HCT116 (cell line): Measurements from ENCODE around the gene IQGAP2. TPM values are rescaled to one million over a fixed set of nuclear protein-coding genes. Genes with fewer than 3 reads are reported as not detected.

Experiments
- ATAC-seq: fragments of 200-7000 bp; cut with Tn5 transposase; 2 replicates; pipeline ENCODE4 v1.9.1; 2020; ENCODE audit warnings: mild to moderate bottlenecking, moderate library complexity
- BruUV-seq: library from RNA; stranded (reverse); fragments of 400-500 nt; replicated peaks from 2 replicates; lab custom pipeline; 2021; lab: Mats Ljungman, UMichigan
- CTCF ChIA-PET: fragments of 300-600 bp; sonication (Branson Sonifier 250); formaldehyde crosslinking; loops from one replicate; lab custom pipeline; 2021; ENCODE audit warnings: antibody characterized with exemption; lab: Charles Lee
- POLR2A ChIA-PET: fragments of 300-600, 350-600 bp; sonication (Branson Sonifier 250); formaldehyde crosslinking; loops from one replicate; lab custom pipeline; 2021; ENCODE audit warnings: antibody characterized with exemption; lab: Charles Lee
- RAD21 ChIA-PET, 2 experiments: fragments of 300-600 bp; sonication (Branson Sonifier 250); formaldehyde crosslinking; loops; one replicate each; lab custom pipeline; 2023; ENCODE audit warnings: low total read pairs in 2 of 2; ENCODE audit not compliant: uncharacterized antibody in 2 of 2, unreplicated experiment in 2 of 2, low non-redundant PET in 1 of 2; lab: Charles Lee
- DNase-seq: peaks from one replicate; pipeline ENCODE4 v3.0.0-alpha.2; 2010; ENCODE audit warnings: low read depth, low spot score
- H2AFZ ChIP-seq: fragments of 200-600 bp; shearing (Covaris generic), sonication (generic); 2 replicates; pipeline ENCODE4 v1.6.1; 2017; ENCODE audit warnings: low read depth, mixed run types, mixed read lengths, antibody characterized with exemption, low read length; ENCODE audit not compliant: poor library complexity, severe bottlenecking
- H3K27ac ChIP-seq: 2 replicates; pipeline ENCODE4 v1.5.1; 2012; ENCODE audit warnings: low read depth, low read length
- H3K27me3 ChIP-seq: fragments of 200-600 bp; sonication (generic); 2 replicates; pipeline ENCODE4 v1.6.1; 2016; ENCODE audit warnings: mixed run types, low read length, mixed read lengths; ENCODE audit not compliant: insufficient read depth
- H3K36me3 ChIP-seq, 2 experiments: fragments of 200-500 bp in 1 of 2; fragments of 200-600 bp in 1 of 2; sonication (Bioruptor generic) in 1 of 2; sonication (generic) in 1 of 2; 2 replicates each; pipeline versions ENCODE4 v1.5.1 to v1.6.1; 2014 to 2016; ENCODE audit warnings: low read length in 2 of 2, inconsistent platforms in 1 of 2, mixed read lengths in 1 of 2, mixed run types in 1 of 2; ENCODE audit not compliant: insufficient read depth in 2 of 2, control insufficient read depth in 1 of 2
- H3K4me1 ChIP-seq, 2 experiments: fragments of 200-600 bp in 1 of 2; sonication (generic) in 1 of 2; 2 replicates each; pipeline versions ENCODE4 v1.5.1 to v1.6.1; 2012 to 2017; ENCODE audit warnings: low read length in 2 of 2, inconsistent platforms in 1 of 2, mild to moderate bottlenecking in 1 of 2, mixed read lengths in 1 of 2, mixed run types in 1 of 2, moderate library complexity in 1 of 2; ENCODE audit not compliant: insufficient read depth in 2 of 2, control insufficient read depth in 1 of 2
- H3K4me2 ChIP-seq: fragments of 200-600 bp; sonication (generic); 2 replicates; pipeline ENCODE4 v1.6.1; 2017; ENCODE audit warnings: mixed run types, low read length, mixed read lengths
- H3K4me3 ChIP-seq, 2 experiments: fragments of 200-600 bp in 1 of 2; sonication (generic) in 1 of 2; replicated peaks in 1 of 2; 2 replicates each; pipeline ENCODE4 v1.5.1; 2011 to 2016; ENCODE audit warnings: low read length in 2 of 2, control low read depth in 1 of 2, low read depth in 1 of 2, mild to moderate bottlenecking in 1 of 2, mixed read lengths in 1 of 2, mixed run types in 1 of 2
- H3K79me2 ChIP-seq: fragments of 200-600 bp; sonication (generic); 2 replicates; pipeline ENCODE4 v1.6.1; 2017; ENCODE audit warnings: mild to moderate bottlenecking, mixed run types, low read length, moderate library complexity, mixed read lengths; ENCODE audit not compliant: insufficient read depth
- H3K9ac ChIP-seq: fragments of 200-600 bp; sonication (generic); 2 replicates; pipeline ENCODE4 v1.6.1; 2016; ENCODE audit warnings: low read length, mixed read lengths
- H3K9me2 ChIP-seq: fragments of 200-600 bp; sonication (generic), shearing (Covaris generic); 2 replicates; pipeline ENCODE4 v1.6.1; 2017; ENCODE audit warnings: mixed run types, mild to moderate bottlenecking, moderate library complexity; ENCODE audit not compliant: insufficient read depth
- H3K9me3 ChIP-seq, 2 experiments: fragments of 200-500 bp in 1 of 2; fragments of 200-600 bp in 1 of 2; sonication (Bioruptor generic) in 1 of 2; sonication (generic) in 1 of 2; 2 replicates each; pipeline ENCODE4 v1.6.1; 2014 to 2017; ENCODE audit warnings: low read length in 2 of 2, mixed read lengths in 2 of 2, inconsistent platforms in 1 of 2, low read depth in 1 of 2, mild to moderate bottlenecking in 1 of 2, mixed run types in 1 of 2, moderate library complexity in 1 of 2; ENCODE audit not compliant: control insufficient read depth in 1 of 2, insufficient read depth in 1 of 2
- H4K20me1 ChIP-seq: fragments of 200-600 bp; sonication (generic), shearing (Covaris generic); 2 replicates; pipeline ENCODE4 v1.6.1; 2017; ENCODE audit warnings: mixed run types, mild to moderate bottlenecking, moderate library complexity; ENCODE audit not compliant: insufficient read depth
- CEBPB ChIP-seq: IDR thresholded peaks from 2 replicates; pipeline ENCODE4 v1.6.1; 2012; ENCODE audit warnings: low read depth
- CTCF ChIP-seq, 3 experiments: fragments of 200-600 bp in 1 of 3; sonication (generic) in 1 of 3; IDR thresholded peaks in 2 of 3; conservative IDR thresholded peaks in 1 of 3; 2 replicates each; pipeline ENCODE4 v1.5.1; 2012 to 2017; ENCODE audit warnings: low read depth in 2 of 3, low read length in 2 of 3, antibody characterized with exemption in 1 of 3, borderline replicate concordance in 1 of 3, control low read depth in 1 of 3, mild to moderate bottlenecking in 1 of 3, mixed read lengths in 1 of 3, mixed run types in 1 of 3, moderate library complexity in 1 of 3; ENCODE audit not compliant: insufficient read depth in 1 of 3
- EZH2 ChIP-seq: fragments of 200-600 bp; sonication (generic); IDR thresholded peaks from 2 replicates; pipeline ENCODE4 v1.6.1; 2017; ENCODE audit warnings: antibody characterized with exemption, mixed run types
- EZH2phosphoT487 ChIP-seq: fragments of 200-600 bp; IDR thresholded peaks from 2 replicates; pipeline ENCODE4 v1.6.1; 2018; ENCODE audit warnings: antibody characterized with exemption, borderline replicate concordance
- FOSL1 ChIP-seq: IDR thresholded peaks from 2 replicates; pipeline ENCODE4 v1.6.1; 2012; ENCODE audit warnings: low read depth
- POLR2A ChIP-seq: IDR thresholded peaks from 2 replicates; pipeline ENCODE4 v1.7.0; 2011; ENCODE audit warnings: borderline replicate concordance; ENCODE audit not compliant: insufficient read depth, insufficient read length; ENCODE audit errors: extremely low read depth
- POLR2AphosphoS5 ChIP-seq: IDR thresholded peaks from 2 replicates; pipeline ENCODE4 v1.6.1; 2011; ENCODE audit warnings: mild to moderate bottlenecking, low read depth, low read length, moderate library complexity
- RAD21 ChIP-seq: IDR thresholded peaks from 2 replicates; pipeline ENCODE4 v1.6.1; 2012; ENCODE audit warnings: low read depth, mild to moderate bottlenecking
- REST ChIP-seq: IDR thresholded peaks from 2 replicates; pipeline ENCODE4 v1.6.1; 2012; ENCODE audit warnings: low read depth
- SP1 ChIP-seq: IDR thresholded peaks from 2 replicates; pipeline ENCODE4 v1.6.1; 2012; ENCODE audit warnings: low read depth
- SRF ChIP-seq: IDR thresholded peaks from 2 replicates; pipeline ENCODE4 v1.6.1; 2012; ENCODE audit warnings: low read depth
- YY1 ChIP-seq: IDR thresholded peaks from 2 replicates; pipeline ENCODE4 v1.6.1; 2011; ENCODE audit warnings: low read length, low read depth, moderate library complexity, mild to moderate bottlenecking; ENCODE audit not compliant: insufficient replicate concordance; ENCODE audit errors: extremely low read depth
- ZBTB33 ChIP-seq: IDR thresholded peaks from 2 replicates; pipeline ENCODE4 v1.6.1; 2011; ENCODE audit warnings: mild to moderate bottlenecking, low read length, moderate library complexity; ENCODE audit not compliant: insufficient replicate concordance; ENCODE audit errors: extremely low read depth
- ZFX ChIP-seq: fragments of 450-650 bp; IDR thresholded peaks from 2 replicates; pipeline ENCODE4 v1.6.1; 2017
- intact Hi-C: fragments of 100-400 bp; cut with micrococcal nuclease; formaldehyde crosslinking; loops from 2 replicates; pipeline ENCODE4 v1.10.0; 2022
- total RNA-seq: library from RNA; stranded (reverse); gene quantifications from one replicate; pipeline ENCODE4 v1.2.1, GENCODE V29; 2021; ENCODE audit not compliant: unreplicated experiment

The IQGAP2 gene
- total RNA-seq, 1 experiment from 2014 or later, result 2.0 TPM

GRCh38 chr5:76474377-76474776 is 71.3 kb downstream of the IQGAP2 start:
- intact Hi-C loops, result no loop called here
- Histone ChIP-seq H3K9ac (no peak overlapping the region), H3K79me2 (no peaks in the 10 kb centered on the region), H4K20me1 (no peaks in the 10 kb centered on the region), H3K4me2 (no peak overlapping the region), H3K27me3 (no peaks in the 10 kb centered on the region), H3K4me1 (peaks cover 0 to 2% of the 10 kb centered on the region in 2 experiments; a peak in 1 of 4 replicates), H3K9me3 (no peaks in the 10 kb centered on the region), H2AFZ (no peak overlapping the region), H3K4me3 (no peak overlapping the region), H3K36me3 (no peaks in the 10 kb centered on the region), H3K27ac (no peak overlapping the region), H3K9me2 (no peaks in the 10 kb centered on the region)
- RAD21 ChIA-PET, result no interaction called here
- DNase-seq (no peak), ATAC-seq (no peak)
- no TSS peak for BruUV-seq
- POLR2A ChIA-PET, result no interaction called here
- no peak for TF ChIP-seq SRF
- CTCF ChIA-PET, result no interaction called here

GRCh38 chr5:76475385-76475784 is 72.3 kb downstream of the IQGAP2 start:
- Histone ChIP-seq H4K20me1 (no peaks in the 10 kb centered on the region), H3K4me1 (peaks cover 0 to 2% of the 10 kb centered on the region in 2 experiments; a peak in 1 of 4 replicates), H3K9ac (no peak overlapping the region), H3K79me2 (no peaks in the 10 kb centered on the region), H3K27ac (no peak overlapping the region), H3K36me3 (no peaks in the 10 kb centered on the region), H3K27me3 (no peaks in the 10 kb centered on the region), H2AFZ (no peak overlapping the region), H3K9me3 (no peaks in the 10 kb centered on the region), H3K4me2 (no peak overlapping the region), H3K9me2 (no peaks in the 10 kb centered on the region), H3K4me3 (no peak overlapping the region)
- intact Hi-C loops, result no loop called here
- ChIA-PET RAD21 (no interaction called here), CTCF (no interaction called here), POLR2A (no interaction called here)
- no TSS peak for BruUV-seq
- ATAC-seq, result no peak
- no peak for DNase-seq
- TF ChIP-seq EZH2phosphoT487 (no peak), FOSL1 (no peak), SP1 (no peak), YY1 (no peak), RAD21 (no peak), ZBTB33 (no peak), REST (no peak), SRF (no peak), CTCF (IDR thresholded peaks at IDR 0.05 in 2 of 3, conservative IDR thresholded peaks at IDR 0.05 in 1 of 3; ENCODE audit: borderline replicate concordance in 1 of 3, insufficient read depth in 1 of 3, low read depth in 2 of 3, low read length in 2 of 3) (no peak), POLR2A (no peak), CEBPB (no peak), ZFX (no peak), EZH2 (no peak), POLR2AphosphoS5 (no peak)
